GM23338 (cell line): ENCODE results near the gene RAD23A. TPM values are rescaled to one million over a fixed set of nuclear protein-coding genes. Genes with fewer than 3 reads are reported as not detected.

ENCODE experiments used
- ATAC-seq: fragments of 200-7000 bp; cut with Tn5 transposase; 3 replicates; pipeline ENCODE4 v1.9.1; 2020
- DNase-seq: peaks from one replicate; pipeline ENCODE4 v3.0.0-alpha.2; 2015; ENCODE audit warnings: low spot score
- H2AFZ ChIP-seq: fragments of 200-600 bp; sonication (generic); 2 replicates; pipeline ENCODE4 v1.8.0; 2016; ENCODE audit warnings: antibody characterized with exemption, mild to moderate bottlenecking, moderate library complexity
- H3F3A ChIP-seq: fragments of 200-600 bp; sonication (generic); replicated peaks from 2 replicates; pipeline ENCODE4 v1.8.0; 2017; ENCODE audit warnings: antibody characterized with exemption, mixed run types, low read depth
- H3K27ac ChIP-seq: fragments of 200-600 bp; sonication (generic); 2 replicates; pipeline ENCODE4 v1.6.1; 2016; ENCODE audit warnings: low read depth
- H3K27me3 ChIP-seq: fragments of 200-600 bp; sonication (generic); 2 replicates; pipeline ENCODE4 v1.8.0; 2016; ENCODE audit warnings: mild to moderate bottlenecking, mixed run types, moderate library complexity; ENCODE audit not compliant: insufficient read depth
- H3K36me3 ChIP-seq: fragments of 200-600 bp; sonication (generic); 2 replicates; pipeline ENCODE4 v1.8.0; 2016; ENCODE audit warnings: mild to moderate bottlenecking; ENCODE audit not compliant: insufficient read depth
- H3K4me1 ChIP-seq: fragments of 200-600 bp; sonication (generic); 2 replicates; pipeline ENCODE4 v1.8.0; 2016; ENCODE audit warnings: mild to moderate bottlenecking, moderate library complexity; ENCODE audit not compliant: insufficient read depth
- H3K4me2 ChIP-seq: fragments of 200-600 bp; sonication (generic); 2 replicates; pipeline ENCODE4 v1.7.1; 2017; ENCODE audit warnings: mixed run types
- H3K4me3 ChIP-seq: fragments of 200-600 bp; sonication (generic); 2 replicates; pipeline ENCODE4 v1.6.1; 2016; ENCODE audit warnings: mixed run types
- H3K79me2 ChIP-seq: fragments of 200-600 bp; sonication (generic); replicated peaks from 2 replicates; pipeline ENCODE4 v1.8.0; 2017; ENCODE audit warnings: mild to moderate bottlenecking; ENCODE audit not compliant: insufficient read depth
- H3K9me2 ChIP-seq: fragments of 200-600 bp; sonication (generic); 2 replicates; pipeline ENCODE4 v1.8.0; 2017; ENCODE audit not compliant: insufficient read depth
- H4K20me1 ChIP-seq: fragments of 200-600 bp; sonication (generic); replicated peaks from 2 replicates; pipeline ENCODE4 v1.8.0; 2017; ENCODE audit warnings: mild to moderate bottlenecking; ENCODE audit not compliant: insufficient read depth
- H3K27ac Mint-ChIP-seq: 2 replicates; pipeline ENCODE4 v1.8.0; 2020; ENCODE audit warnings: inconsistent platforms, mild to moderate bottlenecking, moderate library complexity, mixed read lengths
- H3K27me3 Mint-ChIP-seq: 3 replicates; pipeline ENCODE4 v1.8.0; 2022; ENCODE audit warnings: low read depth, mild to moderate bottlenecking, moderate library complexity, mixed read lengths, inconsistent platforms; ENCODE audit not compliant: insufficient read depth, poor library complexity
- H3K36me3 Mint-ChIP-seq: 3 replicates; pipeline ENCODE4 v1.8.0; 2021; ENCODE audit warnings: low read depth, mild to moderate bottlenecking, inconsistent platforms, moderate library complexity, mixed read lengths
- H3K4me1 Mint-ChIP-seq: 3 replicates; pipeline ENCODE4 v1.8.0; 2020; ENCODE audit warnings: mild to moderate bottlenecking, inconsistent platforms, mixed read lengths
- H3K4me3 Mint-ChIP-seq: 3 replicates; pipeline ENCODE4 v1.8.0; 2021; ENCODE audit warnings: moderate library complexity, mild to moderate bottlenecking, inconsistent platforms, mixed read lengths
- H3K9me3 Mint-ChIP-seq: 3 replicates; pipeline ENCODE4 v1.8.0; 2020; ENCODE audit warnings: moderate library complexity, mild to moderate bottlenecking, inconsistent platforms, mixed read lengths
- EZH2phosphoT487 ChIP-seq: fragments of 200-600 bp; sonication (generic); IDR thresholded peaks from one replicate; pipeline ENCODE4 v1.8.1; 2018; ENCODE audit warnings: antibody characterized with exemption; ENCODE audit not compliant: unreplicated experiment
- NANOG ChIP-seq: IDR thresholded peaks from 2 replicates; pipeline ENCODE4 v1.6.1; 2016; ENCODE audit warnings: antibody characterized with exemption, borderline replicate concordance
- POLR2AphosphoS5 ChIP-seq: IDR thresholded peaks from 2 replicates; pipeline ENCODE4 v1.6.1; 2016; ENCODE audit warnings: antibody characterized with exemption, low read depth
- STAT1 ChIP-seq: IDR thresholded peaks from one replicate; pipeline ENCODE4 v1.6.1; 2016; ENCODE audit warnings: antibody characterized with exemption; ENCODE audit not compliant: unreplicated experiment
- ZNF114 ChIP-seq: fragments of 250-450 bp; sonication (Bioruptor Pico); IDR thresholded peaks from 2 replicates; pipeline ENCODE4 v1.5.0; 2020; ENCODE audit warnings: mild to moderate bottlenecking, moderate library complexity
- ZNF462 ChIP-seq: fragments of 250-450 bp; sonication (Bioruptor Pico); IDR thresholded peaks from 2 replicates; pipeline ENCODE4 v1.5.0; 2020; ENCODE audit warnings: mild to moderate bottlenecking, moderate library complexity
- polyA plus RNA-seq: library from polyadenylated mRNA; unstranded; fragments of >200 nt; fragmentation: Nextera tagmentation; extraction: Ambion mirVana; gene quantifications from 2 replicates; pipeline ENCODE4 v1.2.1, GENCODE V29; 2016
- total RNA-seq: library from RNA; depleted of rRNA; stranded (reverse); fragments of >200 nt; shearing (Covaris generic); gene quantifications from 2 replicates; pipeline ENCODE4 v1.2.3, GENCODE V29; 2014
- TF ChIP-seq, protein P1 (sequence below): IDR thresholded peaks from 2 replicates; pipeline ENCODE4 v1.6.1; 2016; ENCODE audit warnings: antibody characterized with exemption
- TF ChIP-seq, protein P2 (sequence below), 2 experiments: fragments of 200-600 bp in 1 of 2; sonication (generic) in 1 of 2; conservative IDR thresholded peaks; 2 replicates each; pipeline versions ENCODE4 v1.5.1 to v1.6.1; 2016 to 2017; ENCODE audit warnings: antibody characterized with exemption in 2 of 2, low read depth in 2 of 2, mild to moderate bottlenecking in 2 of 2, moderate library complexity in 1 of 2

The RAD23A gene
- total and polyA plus RNA-seq, 2 experiments from 2014 or later: 69.7 to 127 TPM

- Mint-ChIP-seq H3K4me1 (peaks cover 3% of the 10 kb centered on the region; the same call in 2 of the 3 replicates), H3K27ac (no peak within 1 kb of the TSS), H3K9me3 (no peaks in the 10 kb centered on the region), H3K36me3 (no peaks in the 10 kb centered on the region), H3K27me3 (peaks cover 5% of the 10 kb centered on the region), H3K4me3 (no peak within 1 kb of the TSS; the same call in 2 of the 3 replicates)
- no peak for ATAC-seq
- Histone ChIP-seq H3K36me3 (no peaks in the 10 kb centered on the region), H2AFZ (0 out of 2 replicates have a peak within 1 kb of the TSS, but pooled peaks have one; percentile 10), H3F3A (no peaks in the 10 kb centered on the region), H3K27ac (no peak within 1 kb of the TSS), H3K4me2 (no peak within 1 kb of the TSS), H4K20me1 (no peaks in the 10 kb centered on the region), H3K27me3 (no peaks in the 10 kb centered on the region), H3K9me2 (no peaks in the 10 kb centered on the region), H3K4me3 (no peak within 1 kb of the TSS), H3K79me2 (no peaks in the 10 kb centered on the region), H3K4me1 (no peaks in the 10 kb centered on the region; the same call in 1 of the 2 replicates)
- no peak for TF ChIP-seq EZH2phosphoT487
- TF ChIP-seq, protein P1, sequence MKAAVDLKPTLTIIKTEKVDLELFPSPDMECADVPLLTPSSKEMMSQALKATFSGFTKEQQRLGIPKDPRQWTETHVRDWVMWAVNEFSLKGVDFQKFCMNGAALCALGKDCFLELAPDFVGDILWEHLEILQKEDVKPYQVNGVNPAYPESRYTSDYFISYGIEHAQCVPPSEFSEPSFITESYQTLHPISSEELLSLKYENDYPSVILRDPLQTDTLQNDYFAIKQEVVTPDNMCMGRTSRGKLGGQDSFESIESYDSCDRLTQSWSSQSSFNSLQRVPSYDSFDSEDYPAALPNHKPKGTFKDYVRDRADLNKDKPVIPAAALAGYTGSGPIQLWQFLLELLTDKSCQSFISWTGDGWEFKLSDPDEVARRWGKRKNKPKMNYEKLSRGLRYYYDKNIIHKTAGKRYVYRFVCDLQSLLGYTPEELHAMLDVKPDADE: no peak
- no peak for TF ChIP-seq ZNF114 (CRISPR knock-in tag)
- TF ChIP-seq NANOG: no peak
- peak; percentile 34 for DNase-seq
Measured at GRCh38 chr19:12969292-12969988, 23.8 kb downstream of the RAD23A start, which contains the start of gene DAND5. DAND5 (plus strand) TSS chr19:12969576; CDS start chr19:12969661, 85 bp downstream.

DNA sequence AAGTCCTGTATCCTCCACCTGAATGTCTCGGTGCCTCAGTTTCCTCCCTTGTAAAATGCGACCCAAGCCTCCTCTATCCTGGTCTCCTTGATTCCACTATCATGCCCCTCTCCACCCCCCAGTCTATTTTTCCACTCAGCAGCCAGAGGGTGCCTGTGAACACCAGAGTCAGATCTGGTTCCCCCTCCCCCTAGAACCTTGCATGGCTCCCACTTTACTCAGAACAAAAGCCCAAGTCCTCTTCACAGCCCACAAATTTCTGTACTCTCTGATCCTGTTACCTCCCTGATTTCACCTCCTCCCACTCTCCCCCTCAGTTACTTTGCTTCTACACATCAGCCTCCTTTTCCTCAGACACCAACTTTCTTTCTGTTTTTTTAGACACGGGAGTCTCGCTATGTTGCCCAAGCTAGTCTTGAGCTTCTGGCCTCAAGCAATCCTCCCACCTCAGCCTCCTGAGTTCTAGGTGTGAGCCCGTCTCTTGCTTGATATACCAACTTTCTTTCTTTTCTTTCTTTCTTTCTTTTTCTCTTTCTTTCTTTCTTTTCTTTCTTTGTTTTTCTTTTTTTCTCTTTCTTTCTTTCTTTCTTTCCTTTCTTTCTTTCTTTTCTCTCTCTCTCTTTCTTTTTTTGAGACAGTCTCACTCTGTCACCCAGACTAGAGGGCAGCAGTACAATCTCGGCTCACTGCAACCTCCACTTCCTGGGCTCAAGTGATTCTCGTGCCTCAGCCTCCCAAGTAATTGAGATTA, 24.6 kb downstream of the RAD23A start:
- H4K20me1 ChIP-seq: no peaks in the 10 kb centered on the region
- H3K27ac Mint-ChIP-seq: no peak overlapping the region
- H3F3A ChIP-seq: no peaks in the 10 kb centered on the region
- no peaks in the 10 kb centered on the region for H3K9me2 ChIP-seq
- no peaks in the 10 kb centered on the region for H3K9me3 Mint-ChIP-seq
- no peaks in the 10 kb centered on the region for H3K36me3 ChIP-seq
- no peaks in the 10 kb centered on the region for H3K79me2 ChIP-seq
- H2AFZ ChIP-seq: no peak overlapping the region
- H3K4me1 ChIP-seq: no peaks in the 10 kb centered on the region; the same call in 1 of the 2 replicates
- no peaks in the 10 kb centered on the region; the same call in 2 of the 3 replicates for H3K4me1 Mint-ChIP-seq
- no peak overlapping the region for H3K4me2 ChIP-seq
- no peak for DNase-seq
- H3K27me3 Mint-ChIP-seq: peaks cover 4% of the 10 kb centered on the region
- H3K4me3 Mint-ChIP-seq: no peak overlapping the region; the same call in 2 of the 3 replicates
- H3K36me3 Mint-ChIP-seq: no peaks in the 10 kb centered on the region
- no peak for ATAC-seq
- H3K4me3 ChIP-seq: no peak overlapping the region
- H3K27ac ChIP-seq: no peak overlapping the region
- H3K27me3 ChIP-seq: no peaks in the 10 kb centered on the region
- TF ChIP-seq, protein P1: no peak
- TF ChIP-seq EZH2phosphoT487: no peak
- no peak for TF ChIP-seq POLR2AphosphoS5
- no peak for TF ChIP-seq NANOG
- TF ChIP-seq, protein P2, sequence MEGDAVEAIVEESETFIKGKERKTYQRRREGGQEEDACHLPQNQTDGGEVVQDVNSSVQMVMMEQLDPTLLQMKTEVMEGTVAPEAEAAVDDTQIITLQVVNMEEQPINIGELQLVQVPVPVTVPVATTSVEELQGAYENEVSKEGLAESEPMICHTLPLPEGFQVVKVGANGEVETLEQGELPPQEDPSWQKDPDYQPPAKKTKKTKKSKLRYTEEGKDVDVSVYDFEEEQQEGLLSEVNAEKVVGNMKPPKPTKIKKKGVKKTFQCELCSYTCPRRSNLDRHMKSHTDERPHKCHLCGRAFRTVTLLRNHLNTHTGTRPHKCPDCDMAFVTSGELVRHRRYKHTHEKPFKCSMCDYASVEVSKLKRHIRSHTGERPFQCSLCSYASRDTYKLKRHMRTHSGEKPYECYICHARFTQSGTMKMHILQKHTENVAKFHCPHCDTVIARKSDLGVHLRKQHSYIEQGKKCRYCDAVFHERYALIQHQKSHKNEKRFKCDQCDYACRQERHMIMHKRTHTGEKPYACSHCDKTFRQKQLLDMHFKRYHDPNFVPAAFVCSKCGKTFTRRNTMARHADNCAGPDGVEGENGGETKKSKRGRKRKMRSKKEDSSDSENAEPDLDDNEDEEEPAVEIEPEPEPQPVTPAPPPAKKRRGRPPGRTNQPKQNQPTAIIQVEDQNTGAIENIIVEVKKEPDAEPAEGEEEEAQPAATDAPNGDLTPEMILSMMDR (conservative IDR thresholded peaks at IDR 0.05; ENCODE audit: low read depth in 2 of 2): no peak
- no peak for TF ChIP-seq ZNF114 (CRISPR knock-in tag)
- TF ChIP-seq STAT1: no peak
- no peak for TF ChIP-seq ZNF462 (CRISPR knock-in tag)
